ENCODE data around the gene SPO11. TPM values are rescaled to one million over a fixed set of nuclear protein-coding genes. Genes with fewer than 3 reads are reported as not detected.
A peak's percentile ranks its signal among the peaks of the same experiment; 100 is the strongest.

The SPO11 gene
- total RNA-seq, 1 experiment from 2014 or later = not detected

GRCh38 chr20:57317789-57318371 lies 11.7 kb upstream of the SPO11 start:
- BruUV-seq (replicated peaks) = no TSS peak

GRCh38 chr20:57319584-57319983 lies 10.0 kb upstream of the SPO11 start:
- Histone ChIP-seq H3K4me3 (no peak overlapping the region), H3K79me2 (ENCODE audit: low read depth) (no peaks in the 10 kb centered on the region), H2AFZ (no peak overlapping the region), H3K4me2 (no peak overlapping the region), H3K27me3 (ENCODE audit: insufficient read depth, low read depth) (no peaks in the 10 kb centered on the region), H3K27ac (no peak overlapping the region), H3K9me2 (ENCODE audit: insufficient read depth) (no peaks in the 10 kb centered on the region), H3F3A (ENCODE audit: insufficient read depth, low read depth) (peaks cover 5% of the 10 kb centered on the region; the same call in 1 of the 2 replicates), H3K36me3 (ENCODE audit: low read depth) (no peaks in the 10 kb centered on the region), H3K4me1 (replicated peaks; ENCODE audit: insufficient read depth) (peaks cover 35% of the 10 kb centered on the region), H3K9me3 (ENCODE audit: insufficient read depth, low read depth) (no peaks in the 10 kb centered on the region), H4K20me1 (ENCODE audit: insufficient read depth) (no peaks in the 10 kb centered on the region)
- intact Hi-C loops (cut with micrococcal nuclease; ENCODE audit: unreplicated experiment) = no loop called here
- TF ChIP-seq CTCF (conservative IDR thresholded peaks at IDR 0.05) (no peak), EZH2 (IDR thresholded peaks at IDR 0.05; ENCODE audit: low read depth) (no peak)
- DNase-seq = no peak
- CTCF ChIA-PET = no interaction called here
- POLR2A ChIA-PET (ENCODE audit: unreplicated experiment) = no interaction called here
- no TSS peak for BruUV-seq (replicated peaks)

More at GRCh38 chr20:57317789-57318371, 11.7 kb upstream of the SPO11 start:
- Histone ChIP-seq H3K9me2 (ENCODE audit: insufficient read depth) (no peaks in the 10 kb centered on the region), H3K9me3 (ENCODE audit: insufficient read depth, low read depth) (no peaks in the 10 kb centered on the region), H3K27me3 (ENCODE audit: insufficient read depth, low read depth) (no peaks in the 10 kb centered on the region), H3K4me2 (no peak overlapping the region), H3K36me3 (ENCODE audit: low read depth) (no peaks in the 10 kb centered on the region), H3K4me1 (replicated peaks; ENCODE audit: insufficient read depth) (peaks cover 19% of the 10 kb centered on the region), H4K20me1 (ENCODE audit: insufficient read depth) (no peaks in the 10 kb centered on the region), H3K4me3 (no peak overlapping the region), H3K79me2 (ENCODE audit: low read depth) (no peaks in the 10 kb centered on the region), H3F3A (ENCODE audit: insufficient read depth, low read depth) (no peaks in the 10 kb centered on the region; the same call in 1 of the 2 replicates), H2AFZ (no peak overlapping the region), H3K27ac (no peak overlapping the region)
- peak; percentile 15 to 42 for DNase-seq
- POLR2A ChIA-PET (ENCODE audit: unreplicated experiment) = interaction anchor here (0.7 kb wide), 1 partner anchor 9 kb away, joined by 5 read pairs; no protein-coding TSS in a partner anchor
- TF ChIP-seq EZH2 (IDR thresholded peaks at IDR 0.05; ENCODE audit: low read depth) (no peak), CTCF (conservative IDR thresholded peaks at IDR 0.05) (no peak)
- CTCF ChIA-PET = interaction anchor here (1.0 kb wide), 1 partner anchor 15 kb away, joined by 3 read pairs; no protein-coding TSS in a partner anchor
- intact Hi-C loops (cut with micrococcal nuclease; ENCODE audit: unreplicated experiment) = no loop called here

- Histone ChIP-seq H3F3A (ENCODE audit: insufficient read depth, low read depth) (peaks cover 5% of the 10 kb centered on the region; the same call in 1 of the 2 replicates), H3K9me2 (ENCODE audit: insufficient read depth) (no peaks in the 10 kb centered on the region), H3K9me3 (ENCODE audit: insufficient read depth, low read depth) (no peaks in the 10 kb centered on the region), H3K27ac (no peak overlapping the region), H2AFZ (no peak overlapping the region), H3K4me1 (replicated peaks; ENCODE audit: insufficient read depth) (peaks cover 35% of the 10 kb centered on the region), H3K27me3 (ENCODE audit: insufficient read depth, low read depth) (no peaks in the 10 kb centered on the region), H3K4me3 (no peak overlapping the region), H3K4me2 (no peak overlapping the region), H4K20me1 (ENCODE audit: insufficient read depth) (no peaks in the 10 kb centered on the region), H3K36me3 (ENCODE audit: low read depth) (no peaks in the 10 kb centered on the region), H3K79me2 (ENCODE audit: low read depth) (no peaks in the 10 kb centered on the region)
- no TSS peak for BruUV-seq (replicated peaks)
- no peak for TF ChIP-seq EZH2 (IDR thresholded peaks at IDR 0.05; ENCODE audit: low read depth)
- TF ChIP-seq CTCF (conservative IDR thresholded peaks at IDR 0.05) = no peak
- peak in 1 of 2 experiments; percentile 17 for DNase-seq
- intact Hi-C loops (cut with micrococcal nuclease; ENCODE audit: unreplicated experiment) = no loop called here
- ChIA-PET CTCF (no interaction called here), POLR2A (ENCODE audit: unreplicated experiment) (no interaction called here)
These were observed 9.2 kb upstream of the SPO11 start for GRCh38 chr20:57320358-57320757.
